ENCODE measurements around the gene MACIR.

GRCh38 chr5:103232393-103232999, 26.1 kb upstream of the MACIR start:
- no peak for TF ChIP-seq TAF1 (IDR thresholded peaks at IDR 0.05; ENCODE audit: low read depth)
- peak; percentile 80 for TF ChIP-seq RAD21 (IDR thresholded peaks at IDR 0.05; ENCODE audit: low read depth)
- TF ChIP-seq TEAD4 (IDR thresholded peaks at IDR 0.05): no peak

All from Ishikawa (cell line).